Measurements from ENCODE around the gene MAPKAP1.

The MAPKAP1 gene

GRCh38 chr9:125460883-125461635 is 245.9 kb downstream of the MAPKAP1 start:
- DNase-seq = peak in 4 of 58 donors; percentile 7 to 59 (median 32)

GRCh38 chr9:125460346-125460745 is 246.7 kb downstream of the MAPKAP1 start:
- DNase-seq = no peak

GRCh38 chr9:125457357-125457756 is 249.7 kb downstream of the MAPKAP1 start:
- no peak for DNase-seq

- no peak for DNase-seq
Observed at GRCh38 chr9:125455876-125456275, 251.1 kb downstream of the MAPKAP1 start.

GRCh38 chr9:125455132-125455531 is 251.9 kb downstream of the MAPKAP1 start:
- no peak for DNase-seq

- DNase-seq = no peak
Observed at GRCh38 chr9:125447202-125447802, 259.7 kb downstream of the MAPKAP1 start.

GRCh38 chr9:125446561-125447094 is 260.4 kb downstream of the MAPKAP1 start:
- no peak for DNase-seq

- DNase-seq = no peak
Observed at GRCh38 chr9:125444956-125445506, 262.0 kb downstream of the MAPKAP1 start.

GRCh38 chr9:125444166-125444565 is 262.8 kb downstream of the MAPKAP1 start:
- no peak for DNase-seq

- no peak for DNase-seq
Observed at GRCh38 chr9:125443367-125443766, 263.6 kb downstream of the MAPKAP1 start.

GRCh38 chr9:125442452-125442851 is 264.6 kb downstream of the MAPKAP1 start:
- DNase-seq = no peak

- DNase-seq = no peak
Observed at GRCh38 chr9:125440411-125440810, 266.6 kb downstream of the MAPKAP1 start.

- DNase-seq = peak in 11 of 58 donors; percentile 6 to 40 (median 17)
Observed at GRCh38 chr9:125439434-125440272, 267.4 kb downstream of the MAPKAP1 start.

- no peak for DNase-seq
Observed at GRCh38 chr9:125438506-125439433, 268.2 kb downstream of the MAPKAP1 start.

GRCh38 chr9:125437771-125438221 is 269.2 kb downstream of the MAPKAP1 start:
- no peak for DNase-seq

- no peak for DNase-seq
Observed at GRCh38 chr9:125436613-125437443, 270.2 kb downstream of the MAPKAP1 start.

- DNase-seq = no peak
Observed at GRCh38 chr9:125435776-125436612, 271.0 kb downstream of the MAPKAP1 start.
